GM13977 (cell line): ENCODE results near the gene ATP13A2.

Source experiments
- DNase-seq: peaks from one replicate; pipeline ENCODE4 v3.0.0; 2012; ENCODE audit warnings: low spot score
- in situ Hi-C: fragments of 300-500 bp; cut with MboI; formaldehyde crosslinking; loops from one replicate; pipeline ENCODE4 v1.12.0; 2022; ENCODE audit warnings: low sequenced_read_pairs, low pct_unique_long_range_greater_than_20kb, mixed read lengths, inconsistent platforms; ENCODE audit not compliant: unreplicated experiment
- TF ChIP-seq, protein P1 (sequence below): IDR thresholded peaks from 2 replicates; pipeline ENCODE4 v1.5.1; 2012; ENCODE audit warnings: mild to moderate bottlenecking, control low read depth; ENCODE audit not compliant: insufficient read depth; ENCODE audit errors: extremely low read depth, missing control alignments

ATP13A2 gene

GRCh38 chr1:16983649-16984048 is 28.1 kb downstream of the ATP13A2 start:
- in situ Hi-C loops, result no loop called here
- DNase-seq, result no peak
- TF ChIP-seq, protein P1, sequence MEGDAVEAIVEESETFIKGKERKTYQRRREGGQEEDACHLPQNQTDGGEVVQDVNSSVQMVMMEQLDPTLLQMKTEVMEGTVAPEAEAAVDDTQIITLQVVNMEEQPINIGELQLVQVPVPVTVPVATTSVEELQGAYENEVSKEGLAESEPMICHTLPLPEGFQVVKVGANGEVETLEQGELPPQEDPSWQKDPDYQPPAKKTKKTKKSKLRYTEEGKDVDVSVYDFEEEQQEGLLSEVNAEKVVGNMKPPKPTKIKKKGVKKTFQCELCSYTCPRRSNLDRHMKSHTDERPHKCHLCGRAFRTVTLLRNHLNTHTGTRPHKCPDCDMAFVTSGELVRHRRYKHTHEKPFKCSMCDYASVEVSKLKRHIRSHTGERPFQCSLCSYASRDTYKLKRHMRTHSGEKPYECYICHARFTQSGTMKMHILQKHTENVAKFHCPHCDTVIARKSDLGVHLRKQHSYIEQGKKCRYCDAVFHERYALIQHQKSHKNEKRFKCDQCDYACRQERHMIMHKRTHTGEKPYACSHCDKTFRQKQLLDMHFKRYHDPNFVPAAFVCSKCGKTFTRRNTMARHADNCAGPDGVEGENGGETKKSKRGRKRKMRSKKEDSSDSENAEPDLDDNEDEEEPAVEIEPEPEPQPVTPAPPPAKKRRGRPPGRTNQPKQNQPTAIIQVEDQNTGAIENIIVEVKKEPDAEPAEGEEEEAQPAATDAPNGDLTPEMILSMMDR, result no peak

DNA sequence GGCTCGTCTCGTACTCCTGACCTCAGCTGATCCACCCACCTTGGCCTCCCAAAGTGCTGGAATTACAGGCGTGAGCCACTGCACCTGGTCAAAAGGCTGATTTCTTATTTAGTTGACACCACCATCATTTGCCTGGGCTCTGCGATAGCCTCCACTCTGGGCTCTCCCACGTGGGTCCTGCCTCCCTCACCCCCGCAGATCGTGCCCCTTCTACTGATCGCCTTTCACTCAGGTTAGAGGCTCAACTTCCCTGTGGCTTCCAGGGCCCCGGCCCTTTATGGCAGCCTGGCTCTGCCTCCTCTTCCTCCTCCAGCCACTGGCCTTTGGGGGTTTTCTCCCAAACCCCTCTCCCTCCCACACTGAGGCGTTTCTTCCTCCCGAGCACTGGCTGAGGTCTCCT is 28.8 kb downstream of the ATP13A2 start:
- TF ChIP-seq, protein P1, result no peak
- in situ Hi-C loops, result no loop called here
- DNase-seq, result no peak

GRCh38 chr1:16981269-16981849 is 30.4 kb downstream of the ATP13A2 start:
- TF ChIP-seq, protein P1, result no peak
- DNase-seq, result no peak
- in situ Hi-C loops, result no loop called here

- TF ChIP-seq, protein P1, result no peak
- DNase-seq, result no peak
- in situ Hi-C loops, result no loop called here
Measured at GRCh38 chr1:16980473-16981268, 31.1 kb downstream of the ATP13A2 start, which contains the start of gene MFAP2. TSS of gene MFAP2 (minus strand) at chr1:16980620. CDS start at chr1:16978273, 2,347 bp downstream.

- TF ChIP-seq, protein P1, result no peak
- DNase-seq, result no peak
- in situ Hi-C loops, result loop anchor here (10.0 kb wide), 1 partner anchor 65 kb away; no protein-coding TSS in a partner anchor
Measured at GRCh38 chr1:16979475-16980327, 32.0 kb downstream of the ATP13A2 start.

DNA sequence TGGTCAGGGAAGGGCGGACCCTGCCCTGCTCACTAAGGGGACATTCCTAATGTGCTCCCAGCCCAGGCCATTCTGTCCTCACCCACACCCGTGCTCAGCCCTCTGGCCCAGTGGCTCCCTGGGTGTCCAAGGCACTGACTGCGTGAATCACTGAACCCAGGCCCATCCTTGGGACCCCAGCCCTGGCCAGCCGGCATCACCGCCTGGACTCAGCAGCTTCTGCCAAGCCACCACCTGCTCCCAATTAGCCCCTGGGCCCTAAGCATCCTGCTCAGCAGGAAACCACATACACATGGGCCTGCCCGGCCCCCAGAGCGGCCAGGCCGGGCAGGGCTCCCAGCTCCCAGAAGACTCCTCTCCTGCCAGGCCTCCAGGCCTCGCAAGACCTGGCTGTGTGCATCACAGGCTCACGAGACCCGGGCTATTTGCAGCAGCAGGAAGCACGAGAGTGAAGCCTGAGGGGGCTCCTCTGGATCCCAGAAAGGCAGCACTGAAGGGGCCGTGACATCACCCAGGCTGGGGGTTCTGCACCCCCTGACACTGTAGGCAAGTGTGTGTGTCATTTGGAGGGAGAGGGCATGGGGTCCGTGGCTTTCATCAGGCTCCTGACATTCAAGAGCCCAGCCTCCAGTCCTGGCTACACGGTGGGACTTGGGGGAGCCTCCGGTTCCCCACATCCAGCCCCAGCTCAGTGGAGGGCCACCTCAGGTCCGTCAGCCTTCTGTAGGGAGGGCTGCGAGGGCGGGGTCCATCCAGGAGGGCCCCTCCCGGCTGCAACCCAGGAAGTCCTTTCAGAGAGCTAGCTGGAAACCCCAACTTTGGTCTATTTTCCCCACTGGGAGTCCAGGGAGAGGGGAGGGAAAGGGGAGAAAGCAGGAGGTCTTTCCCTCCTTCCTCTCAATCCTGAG is 32.9 kb downstream of the ATP13A2 start:
- TF ChIP-seq, protein P1, result no peak
- DNase-seq, result no peak
- in situ Hi-C loops, result loop anchor here (10.0 kb wide), 1 partner anchor 66 kb away; no protein-coding TSS in a partner anchor
